ENCODE data around the gene IL23R.
"Not testable (repeated sequence)": the region's sequence is repeated elsewhere in the genome, so short reads cannot be mapped to it uniquely, and the experiment has no call there.

The IL23R gene

DNA sequence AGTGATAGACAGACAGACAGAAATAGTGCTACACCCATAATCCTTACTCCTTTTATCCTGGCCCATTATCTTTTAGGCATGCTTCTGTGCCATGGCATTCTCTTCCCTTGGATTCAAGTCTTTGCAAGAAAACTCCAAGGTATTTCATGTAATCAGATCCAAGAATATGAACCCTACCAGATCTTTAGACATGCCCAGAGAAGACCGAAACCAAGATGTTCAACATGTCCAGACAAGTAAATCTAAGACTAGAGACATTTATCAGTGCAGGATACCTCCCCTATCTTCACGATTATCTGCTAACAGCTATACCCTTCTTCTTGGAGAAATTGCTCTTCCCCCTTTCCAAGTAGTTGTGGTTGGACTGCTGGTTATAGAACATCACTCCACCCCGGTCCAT lies 19.7 kb upstream of the IL23R start:
- Histone ChIP-seq H3K27me3 (replicated peaks; ENCODE audit: control insufficient read depth, insufficient read depth, low read length, poor library complexity, severe bottlenecking) (no peaks in the 10 kb centered on the region), H3K9me3 (ENCODE audit: control insufficient read depth, low read length) (no peaks in the 10 kb centered on the region), H3K36me3 (ENCODE audit: control insufficient read depth, insufficient read depth, low read length) (no peaks in the 10 kb centered on the region), H3K4me1 (ENCODE audit: control insufficient read depth, insufficient read depth, low read length, poor library complexity, severe bottlenecking) (peaks cover 12% of the 10 kb centered on the region), H3K4me3 (ENCODE audit: insufficient read depth, low read depth, low read length, poor library complexity, severe bottlenecking) (no peak overlapping the region), H3K27ac (ENCODE audit: insufficient read depth, low read length, poor library complexity, severe bottlenecking) (no peak overlapping the region)
- DNase-seq = no peak

DNA sequence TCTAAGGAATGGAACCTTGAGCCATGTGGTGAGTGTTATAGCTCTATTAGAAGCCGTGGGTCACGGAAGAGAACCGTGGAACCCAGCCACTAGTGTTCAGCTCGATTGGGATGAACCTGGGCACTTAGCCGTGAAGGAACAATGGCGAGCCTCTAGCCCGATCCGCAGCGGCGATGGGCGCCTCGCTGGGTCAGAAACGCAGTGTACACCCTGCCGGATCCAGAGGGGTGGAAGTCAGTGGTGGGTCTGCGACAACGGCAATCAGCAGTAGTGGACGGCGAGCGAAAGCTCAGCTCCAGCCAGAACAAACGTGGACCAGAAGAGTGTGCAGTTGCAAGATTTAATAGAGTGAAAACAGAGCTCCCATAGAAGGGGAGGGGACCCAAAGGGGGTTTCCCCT lies 18.3 kb upstream of the IL23R start:
- H3K4me3 ChIP-seq (ENCODE audit: insufficient read depth, low read depth, low read length, poor library complexity, severe bottlenecking); H3K9me3 ChIP-seq (ENCODE audit: control insufficient read depth, low read length); DNase-seq; H3K36me3 ChIP-seq (ENCODE audit: control insufficient read depth, insufficient read depth, low read length); H3K27ac ChIP-seq (ENCODE audit: insufficient read depth, low read length, poor library complexity, severe bottlenecking); H3K4me1 ChIP-seq (ENCODE audit: control insufficient read depth, insufficient read depth, low read length, poor library complexity, severe bottlenecking); H3K27me3 ChIP-seq (replicated peaks; ENCODE audit: control insufficient read depth, insufficient read depth, low read length, poor library complexity, severe bottlenecking): not testable (repeated sequence)

DNA sequence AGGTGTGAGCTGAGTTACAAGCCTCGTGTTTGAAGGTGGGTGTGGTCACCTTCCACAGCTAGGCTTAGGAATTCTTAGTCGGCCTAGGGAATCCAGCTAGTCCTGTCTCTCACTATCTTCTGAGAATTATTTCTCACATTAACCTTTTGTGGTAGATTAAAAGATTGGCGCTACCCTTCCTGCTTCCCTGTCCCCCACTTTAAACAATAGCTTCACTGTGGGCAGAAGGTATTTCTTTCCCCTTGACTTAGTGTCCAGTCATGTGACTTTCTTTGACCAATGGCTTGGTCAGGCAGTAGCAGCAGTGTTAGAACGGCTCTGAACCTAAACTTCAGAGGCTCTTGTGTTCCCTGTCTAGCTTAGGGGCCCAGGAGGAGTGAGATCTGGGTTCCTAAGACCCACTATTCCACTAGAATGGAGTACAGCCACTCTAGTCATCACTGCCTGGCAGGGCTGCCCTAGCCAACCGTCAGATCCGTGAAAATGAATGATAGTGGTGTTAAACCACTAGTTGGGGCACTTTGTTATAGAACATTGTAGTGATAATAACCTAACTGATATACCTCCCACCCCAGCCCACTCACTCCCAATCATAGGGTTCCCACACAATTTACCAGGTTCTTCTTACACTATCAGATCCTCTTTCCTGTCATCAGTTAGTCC lies 17.6 kb upstream of the IL23R start:
- Histone ChIP-seq H3K36me3 (ENCODE audit: control insufficient read depth, insufficient read depth, low read length) (no peaks in the 10 kb centered on the region), H3K27me3 (replicated peaks; ENCODE audit: control insufficient read depth, insufficient read depth, low read length, poor library complexity, severe bottlenecking) (no peaks in the 10 kb centered on the region), H3K4me1 (ENCODE audit: control insufficient read depth, insufficient read depth, low read length, poor library complexity, severe bottlenecking) (peaks cover 4% of the 10 kb centered on the region), H3K27ac (ENCODE audit: insufficient read depth, low read length, poor library complexity, severe bottlenecking) (no peak overlapping the region), H3K9me3 (ENCODE audit: control insufficient read depth, low read length) (no peaks in the 10 kb centered on the region), H3K4me3 (ENCODE audit: insufficient read depth, low read depth, low read length, poor library complexity, severe bottlenecking) (no peak overlapping the region)
- DNase-seq = no peak

DNA sequence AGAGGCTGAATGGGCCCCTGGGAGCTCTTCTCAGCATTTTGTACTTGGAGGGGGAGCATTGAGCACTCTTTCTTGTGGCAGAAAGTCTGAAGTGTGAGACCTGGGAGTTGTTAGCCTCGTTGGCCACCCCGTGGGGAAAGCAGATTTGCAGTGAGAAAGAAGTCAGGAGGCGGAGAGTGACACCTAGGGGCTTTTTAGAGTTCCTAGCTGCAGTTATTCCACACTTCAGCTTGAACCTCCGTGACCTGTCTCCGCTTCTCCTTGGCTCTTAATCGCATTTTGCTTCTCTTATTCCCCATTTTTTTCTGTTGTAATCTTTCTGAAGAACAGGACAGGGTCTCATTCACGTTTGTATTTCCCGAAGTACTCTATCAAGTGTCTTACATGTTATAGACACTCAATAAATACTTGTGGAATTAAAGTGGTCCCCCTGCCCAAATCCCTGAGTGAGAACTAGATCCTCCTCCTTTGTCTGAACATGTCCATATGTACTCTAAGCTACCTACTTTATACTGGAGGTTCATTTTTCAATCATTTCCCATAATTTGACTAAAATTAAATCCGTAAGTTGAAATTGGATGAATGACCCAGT lies 17.0 kb upstream of the IL23R start:
- H3K9me3 ChIP-seq (ENCODE audit: control insufficient read depth, low read length) = no peaks in the 10 kb centered on the region
- peaks cover under 1% of the 10 kb centered on the region for H3K4me1 ChIP-seq (ENCODE audit: control insufficient read depth, insufficient read depth, low read length, poor library complexity, severe bottlenecking)
- H3K27me3 ChIP-seq (replicated peaks; ENCODE audit: control insufficient read depth, insufficient read depth, low read length, poor library complexity, severe bottlenecking) = no peaks in the 10 kb centered on the region
- H3K36me3 ChIP-seq (ENCODE audit: control insufficient read depth, insufficient read depth, low read length) = no peaks in the 10 kb centered on the region
- no peak overlapping the region for H3K27ac ChIP-seq (ENCODE audit: insufficient read depth, low read length, poor library complexity, severe bottlenecking)
- peak in 2 of 3 donors; percentile 10 to 24 for DNase-seq
- H3K4me3 ChIP-seq (ENCODE audit: insufficient read depth, low read depth, low read length, poor library complexity, severe bottlenecking) = no peak overlapping the region

DNA sequence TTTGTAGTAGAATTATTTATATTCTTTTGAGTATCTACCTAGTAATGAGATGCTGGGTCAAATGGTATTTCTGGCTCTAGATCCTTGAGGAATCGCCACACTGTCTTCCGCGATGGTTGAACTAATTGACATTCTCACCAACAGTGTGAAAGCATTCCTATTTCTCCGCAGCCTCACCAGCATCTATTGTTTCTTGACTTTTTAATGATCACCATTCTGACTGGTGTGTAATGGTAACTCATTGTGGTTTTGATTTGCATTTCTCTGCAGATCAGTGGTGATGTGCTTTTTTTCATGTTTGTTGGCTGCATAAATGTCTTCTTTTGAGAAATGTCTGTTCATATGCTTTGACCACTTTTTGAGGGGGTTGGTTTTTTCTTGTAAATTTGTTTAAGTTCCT lies 15.3 kb upstream of the IL23R start:
- H3K4me1 ChIP-seq (ENCODE audit: control insufficient read depth, insufficient read depth, low read length, poor library complexity, severe bottlenecking) = no peaks in the 10 kb centered on the region
- H3K27ac ChIP-seq (ENCODE audit: insufficient read depth, low read length, poor library complexity, severe bottlenecking) = no peak overlapping the region
- no peak for DNase-seq
- no peaks in the 10 kb centered on the region for H3K36me3 ChIP-seq (ENCODE audit: control insufficient read depth, insufficient read depth, low read length)
- H3K4me3 ChIP-seq (ENCODE audit: insufficient read depth, low read depth, low read length, poor library complexity, severe bottlenecking) = no peak overlapping the region
- no peaks in the 10 kb centered on the region for H3K9me3 ChIP-seq (ENCODE audit: control insufficient read depth, low read length)
- H3K27me3 ChIP-seq (replicated peaks; ENCODE audit: control insufficient read depth, insufficient read depth, low read length, poor library complexity, severe bottlenecking) = no peaks in the 10 kb centered on the region

DNA sequence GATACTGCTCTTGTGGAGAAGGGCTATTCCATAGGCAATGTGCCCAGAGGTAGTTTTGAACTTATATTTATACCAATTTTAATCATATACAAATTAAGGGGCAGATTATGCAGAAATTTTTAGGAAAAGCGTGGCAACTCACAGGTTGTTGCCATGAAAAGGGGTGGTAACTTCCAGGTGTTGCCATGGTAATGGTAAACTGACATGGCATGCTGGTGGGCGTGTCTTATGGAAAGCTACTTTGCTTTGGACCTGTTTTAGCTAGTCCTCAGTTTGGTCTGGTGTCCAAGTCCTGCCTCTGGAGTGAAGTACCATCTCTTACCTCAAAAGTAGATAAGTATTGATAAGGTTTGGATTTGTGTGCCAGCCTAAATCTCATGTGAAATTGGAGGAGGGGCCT lies 7.9 kb upstream of the IL23R start:
- no peak for DNase-seq
- Histone ChIP-seq H3K9me3 (ENCODE audit: control insufficient read depth, low read length) (no peaks in the 10 kb centered on the region), H3K36me3 (ENCODE audit: control insufficient read depth, insufficient read depth, low read length) (no peaks in the 10 kb centered on the region), H3K27ac (ENCODE audit: insufficient read depth, low read length, poor library complexity, severe bottlenecking) (no peak overlapping the region), H3K27me3 (replicated peaks; ENCODE audit: control insufficient read depth, insufficient read depth, low read length, poor library complexity, severe bottlenecking) (no peaks in the 10 kb centered on the region), H3K4me1 (ENCODE audit: control insufficient read depth, insufficient read depth, low read length, poor library complexity, severe bottlenecking) (no peaks in the 10 kb centered on the region), H3K4me3 (ENCODE audit: insufficient read depth, low read depth, low read length, poor library complexity, severe bottlenecking) (no peak overlapping the region)

DNA sequence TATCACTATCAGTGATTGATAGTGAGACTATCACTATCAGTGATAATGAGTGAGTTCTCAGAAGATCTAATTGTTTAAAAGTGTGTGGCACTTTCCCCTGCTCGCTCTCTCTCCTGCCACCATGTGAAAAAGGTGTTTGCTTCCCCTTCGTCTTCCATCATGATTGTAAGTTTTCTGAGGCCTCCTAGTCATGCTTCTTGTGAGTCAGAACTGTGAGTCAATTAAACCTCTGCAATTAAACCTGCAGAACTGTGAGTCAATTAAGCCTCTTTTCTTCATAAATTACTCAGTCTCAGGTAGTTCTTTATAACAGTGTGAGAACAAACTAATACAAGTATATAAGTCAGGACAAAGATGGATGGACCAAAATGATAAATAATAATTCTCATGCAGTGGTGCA lies 7.0 kb upstream of the IL23R start:
- Histone ChIP-seq H3K9me3 (ENCODE audit: control insufficient read depth, low read length) (no peaks in the 10 kb centered on the region), H3K4me3 (ENCODE audit: insufficient read depth, low read depth, low read length, poor library complexity, severe bottlenecking) (no peak overlapping the region), H3K4me1 (ENCODE audit: control insufficient read depth, insufficient read depth, low read length, poor library complexity, severe bottlenecking) (no peaks in the 10 kb centered on the region), H3K27me3 (replicated peaks; ENCODE audit: control insufficient read depth, insufficient read depth, low read length, poor library complexity, severe bottlenecking) (no peaks in the 10 kb centered on the region), H3K27ac (ENCODE audit: insufficient read depth, low read length, poor library complexity, severe bottlenecking) (no peak overlapping the region), H3K36me3 (ENCODE audit: control insufficient read depth, insufficient read depth, low read length) (no peaks in the 10 kb centered on the region)
- no peak for DNase-seq

DNA sequence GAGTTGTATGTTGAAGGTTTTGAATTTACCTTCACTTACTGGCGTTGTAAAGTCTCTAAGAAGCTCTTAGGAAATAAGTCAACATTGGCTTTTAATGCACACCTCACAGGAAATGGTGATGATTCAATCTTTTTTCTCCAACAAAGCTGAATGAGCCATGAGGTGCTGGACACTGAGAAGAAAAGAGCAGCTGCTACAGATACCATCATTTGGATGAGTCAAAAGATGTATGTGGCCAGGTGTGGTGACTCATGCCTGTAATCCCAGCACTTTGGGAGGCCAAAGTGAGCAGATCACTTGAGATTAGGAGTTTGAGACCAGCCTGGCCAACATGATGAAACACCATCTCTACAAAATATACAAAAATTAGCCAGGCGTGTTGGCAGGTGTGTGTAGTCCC lies 3.3 kb upstream of the IL23R start:
- no peaks in the 10 kb centered on the region for H3K36me3 ChIP-seq (ENCODE audit: control insufficient read depth, insufficient read depth, low read length)
- DNase-seq = peak in 1 of 3 donors; percentile 17
- H3K27me3 ChIP-seq (replicated peaks; ENCODE audit: control insufficient read depth, insufficient read depth, low read length, poor library complexity, severe bottlenecking) = no peaks in the 10 kb centered on the region
- H3K4me1 ChIP-seq (ENCODE audit: control insufficient read depth, insufficient read depth, low read length, poor library complexity, severe bottlenecking) = no peaks in the 10 kb centered on the region
- H3K9me3 ChIP-seq (ENCODE audit: control insufficient read depth, low read length) = no peaks in the 10 kb centered on the region
- no peak overlapping the region for H3K27ac ChIP-seq (ENCODE audit: insufficient read depth, low read length, poor library complexity, severe bottlenecking)
- H3K4me3 ChIP-seq (ENCODE audit: insufficient read depth, low read depth, low read length, poor library complexity, severe bottlenecking) = no peak overlapping the region

DNA sequence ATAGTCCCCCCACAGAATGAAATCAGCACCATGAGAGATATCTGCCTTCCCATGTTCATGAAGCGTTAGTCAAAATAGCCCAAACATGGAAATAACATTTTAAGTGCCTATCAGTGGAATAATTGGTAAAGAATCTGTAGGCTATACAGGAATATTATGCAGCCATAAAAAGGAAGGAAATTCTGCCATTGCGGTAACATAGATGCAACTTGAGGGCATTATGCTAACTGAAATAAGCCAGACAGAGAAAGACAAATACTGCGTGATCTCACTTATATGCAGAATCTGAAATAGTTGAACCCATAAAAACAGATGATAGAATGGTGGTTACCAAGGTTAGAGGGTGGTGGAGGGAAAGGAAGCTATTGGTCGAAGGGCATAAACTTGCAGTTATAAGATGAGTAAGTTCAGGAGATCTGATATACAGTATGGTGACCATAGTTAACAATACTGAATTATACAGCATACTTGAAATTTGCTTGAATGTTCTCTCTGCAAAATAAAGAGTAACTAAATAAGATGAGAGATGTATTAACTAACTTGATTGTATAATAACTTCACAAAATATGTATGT lies 699 bp upstream of the IL23R start:
- no peaks in the 10 kb centered on the region for H3K36me3 ChIP-seq (ENCODE audit: control insufficient read depth, insufficient read depth, low read length)
- H3K27ac ChIP-seq (ENCODE audit: insufficient read depth, low read length, poor library complexity, severe bottlenecking) = no peak overlapping the region
- no peak overlapping the region for H3K4me3 ChIP-seq (ENCODE audit: insufficient read depth, low read depth, low read length, poor library complexity, severe bottlenecking)
- H3K27me3 ChIP-seq (replicated peaks; ENCODE audit: control insufficient read depth, insufficient read depth, low read length, poor library complexity, severe bottlenecking) = no peaks in the 10 kb centered on the region
- no peaks in the 10 kb centered on the region for H3K9me3 ChIP-seq (ENCODE audit: control insufficient read depth, low read length)
- DNase-seq = no peak
- H3K4me1 ChIP-seq (ENCODE audit: control insufficient read depth, insufficient read depth, low read length, poor library complexity, severe bottlenecking) = peaks cover 7% of the 10 kb centered on the region

DNA sequence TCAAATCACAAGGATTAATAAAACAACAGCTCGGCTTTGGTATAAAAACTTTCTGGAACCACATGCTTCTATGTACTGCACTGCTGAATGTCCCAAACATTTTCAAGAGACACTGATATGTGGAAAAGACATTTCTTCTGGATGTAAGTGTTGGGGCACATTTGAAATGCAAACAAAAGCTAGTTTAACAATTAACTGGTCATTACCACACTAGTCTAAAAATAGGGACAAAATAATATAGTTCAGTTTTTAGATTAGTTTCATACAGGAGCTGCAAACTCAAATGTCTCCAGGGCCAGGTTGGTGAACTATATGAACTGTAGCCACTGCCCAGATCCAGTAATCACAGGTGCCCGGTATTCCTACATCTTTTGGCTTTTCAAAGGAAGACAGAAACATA lies 3.2 kb downstream of the IL23R start:
- no peaks in the 10 kb centered on the region for H3K9me3 ChIP-seq (ENCODE audit: control insufficient read depth, low read length)
- no peak for DNase-seq
- no peak overlapping the region for H3K4me3 ChIP-seq (ENCODE audit: insufficient read depth, low read depth, low read length, poor library complexity, severe bottlenecking)
- H3K36me3 ChIP-seq (ENCODE audit: control insufficient read depth, insufficient read depth, low read length) = no peaks in the 10 kb centered on the region
- peaks cover 29% of the 10 kb centered on the region for H3K4me1 ChIP-seq (ENCODE audit: control insufficient read depth, insufficient read depth, low read length, poor library complexity, severe bottlenecking)
- H3K27ac ChIP-seq (ENCODE audit: insufficient read depth, low read length, poor library complexity, severe bottlenecking) = no peak overlapping the region
- no peaks in the 10 kb centered on the region for H3K27me3 ChIP-seq (replicated peaks; ENCODE audit: control insufficient read depth, insufficient read depth, low read length, poor library complexity, severe bottlenecking)

Measured in effector memory CD4-positive, alpha-beta T cell (primary cell).